SK-N-SH (cell line): ENCODE measurements around the gene CDH13. TPM values are rescaled to one million over a fixed set of nuclear protein-coding genes. Genes with fewer than 3 reads are reported as not detected.

ENCODE experiments used
- CTCF ChIA-PET: fragments of 300-600, 350-600 bp; formaldehyde crosslinking; extraction: SDS; loops from one replicate; lab custom pipeline; 2021; lab: Yijun Ruan, JAX
- POLR2A ChIA-PET: fragments of 350-600 bp; sonication (Branson Sonifier 250); formaldehyde crosslinking; extraction: SDS; loops from one replicate; lab custom pipeline; 2020; ENCODE audit warnings: antibody characterized with exemption, inconsistent platforms; lab: Yijun Ruan, JAX
- DNase-seq: peaks from one replicate; pipeline ENCODE4 v3.0.0; 2012
- H2AFZ ChIP-seq: fragments of 200-600 bp; sonication (generic); 2 replicates; pipeline ENCODE4 v1.8.1; 2016; ENCODE audit warnings: antibody characterized with exemption, mild to moderate bottlenecking, low read depth
- H3F3A ChIP-seq: fragments of 200-600 bp; sonication (generic); replicated peaks from 2 replicates; pipeline ENCODE3; 2016; ENCODE audit warnings: antibody characterized with exemption, mild to moderate bottlenecking; ENCODE audit not compliant: insufficient read depth
- H3K27ac ChIP-seq, 2 experiments: fragments of 200-500 bp in 1 of 2; fragments of 200-600 bp in 1 of 2; sonication (Bioruptor generic) in 1 of 2; sonication (generic), shearing (Covaris generic) in 1 of 2; 2 replicates each; pipeline versions ENCODE4 v1.5.1 to v1.6.1; 2014 to 2016; ENCODE audit warnings: low read depth in 2 of 2, inconsistent platforms in 1 of 2, low read length in 1 of 2, mild to moderate bottlenecking in 1 of 2, mixed read lengths in 1 of 2
- H3K27me3 ChIP-seq: fragments of 200-600 bp; sonication (generic), shearing (Covaris generic); 2 replicates; pipeline ENCODE4 v1.6.1; 2016; ENCODE audit warnings: mixed run types; ENCODE audit not compliant: insufficient read depth
- H3K36me3 ChIP-seq, 2 experiments: fragments of 200-500 bp in 1 of 2; fragments of 200-600 bp in 1 of 2; sonication (Bioruptor generic) in 1 of 2; sonication (generic) in 1 of 2; replicated peaks in 1 of 2; 2 replicates each; pipeline versions ENCODE3 to v1.5.1; 2014 to 2016; ENCODE audit warnings: low read length in 1 of 2, mild to moderate bottlenecking in 1 of 2; ENCODE audit not compliant: insufficient read depth in 2 of 2, control insufficient read depth in 1 of 2
- H3K4me1 ChIP-seq, 2 experiments: fragments of 200-500 bp in 1 of 2; fragments of 200-600 bp in 1 of 2; sonication (Bioruptor generic) in 1 of 2; sonication (generic), shearing (Covaris generic) in 1 of 2; 2 replicates each; pipeline versions ENCODE4 v1.5.1 to v1.6.1; 2014 to 2016; ENCODE audit warnings: low read depth in 1 of 2, low read length in 1 of 2, mixed run types in 1 of 2; ENCODE audit not compliant: insufficient read depth in 2 of 2, control insufficient read depth in 1 of 2
- H3K4me2 ChIP-seq: fragments of 200-600 bp; sonication (generic), shearing (Covaris generic); 2 replicates; pipeline ENCODE4 v1.6.1; 2017; ENCODE audit warnings: mixed run types
- H3K4me3 ChIP-seq, 2 experiments: fragments of 200-500 bp in 1 of 2; fragments of 200-600 bp in 1 of 2; sonication (Bioruptor generic) in 1 of 2; sonication (generic), shearing (Covaris generic) in 1 of 2; 2 replicates each; pipeline versions ENCODE4 v1.5.1 to v1.8.1; 2014 to 2016; ENCODE audit warnings: low read depth in 2 of 2, inconsistent platforms in 1 of 2, low read length in 1 of 2, mild to moderate bottlenecking in 1 of 2, mixed read lengths in 1 of 2, moderate library complexity in 1 of 2
- H3K79me2 ChIP-seq: fragments of 200-600 bp; sonication (generic); 2 replicates; pipeline ENCODE4 v1.8.1; 2017; ENCODE audit warnings: mild to moderate bottlenecking; ENCODE audit not compliant: insufficient read depth
- H3K9ac ChIP-seq: fragments of 200-600 bp; sonication (generic); 2 replicates; pipeline ENCODE4 v1.6.1; 2017; ENCODE audit warnings: mixed run types
- H3K9me2 ChIP-seq: fragments of 200-600 bp; sonication (generic); 2 replicates; pipeline ENCODE4 v1.6.1; 2017; ENCODE audit warnings: mixed run types
- H3K9me3 ChIP-seq: fragments of 200-600 bp; sonication (generic); 2 replicates; pipeline ENCODE4 v1.6.1; 2017; ENCODE audit warnings: mixed run types, mild to moderate bottlenecking, moderate library complexity
- H4K20me1 ChIP-seq: fragments of 200-600 bp; sonication (generic); 2 replicates; pipeline ENCODE4 v1.6.1; 2017; ENCODE audit warnings: mild to moderate bottlenecking, mixed run types; ENCODE audit not compliant: insufficient read depth
- ELF1 ChIP-seq: IDR thresholded peaks from 2 replicates; pipeline ENCODE4 v1.4.0; 2012
- EP300 ChIP-seq, 2 experiments: IDR thresholded peaks; 2 replicates each; pipeline versions ENCODE4 v1.4.0 to v1.6.1; 2012; ENCODE audit warnings: borderline replicate concordance in 1 of 2, low read depth in 1 of 2, low read length in 1 of 2
- EZH2phosphoT487 ChIP-seq: fragments of 200-600 bp; sonication (generic); IDR thresholded peaks from 2 replicates; pipeline ENCODE4 v1.6.1; 2017; ENCODE audit warnings: low read depth, mixed run types, mild to moderate bottlenecking, antibody characterized with exemption, moderate library complexity, borderline replicate concordance
- FOXJ3 ChIP-seq: sonication (generic); formaldehyde crosslinking; IDR thresholded peaks from 2 replicates; pipeline ENCODE4 v1.5.1; 2020; ENCODE audit warnings: mild to moderate bottlenecking, missing genetic modification reagents
- GATA2 ChIP-seq: sonication (generic); formaldehyde crosslinking; IDR thresholded peaks from 2 replicates; pipeline ENCODE4 v1.5.0; 2020; ENCODE audit warnings: mild to moderate bottlenecking, missing genetic modification reagents
- MAX ChIP-seq: IDR thresholded peaks from 2 replicates; pipeline ENCODE4 v1.4.0; 2012; ENCODE audit warnings: low read depth
- MXI1 ChIP-seq: IDR thresholded peaks from 2 replicates; pipeline ENCODE4 v1.6.1; 2012; ENCODE audit warnings: mild to moderate bottlenecking, low read depth, low read length, improper control_type of control experiment
- NRF1 ChIP-seq: IDR thresholded peaks from 2 replicates; pipeline ENCODE4 v1.6.1; 2012; ENCODE audit warnings: low read depth, mild to moderate bottlenecking, low read length
- RAD21 ChIP-seq: IDR thresholded peaks from 2 replicates; pipeline ENCODE4 v1.6.1; 2012; ENCODE audit warnings: mild to moderate bottlenecking, low read length
- RCOR1 ChIP-seq: fragments of 150-350 bp; IDR thresholded peaks from 2 replicates; pipeline ENCODE4 v1.6.1; 2017; ENCODE audit warnings: antibody characterized with exemption, low read length
- RFX5 ChIP-seq: IDR thresholded peaks from 2 replicates; pipeline ENCODE4 v1.6.1; 2012; ENCODE audit warnings: mild to moderate bottlenecking, improper control_type of control experiment, low read length
- SMC3 ChIP-seq: IDR thresholded peaks from 2 replicates; pipeline ENCODE4 v1.6.1; 2012; ENCODE audit warnings: low read depth, low read length, improper control_type of control experiment
- TAF1 ChIP-seq: IDR thresholded peaks from 2 replicates; pipeline ENCODE4 v1.6.1; 2012; ENCODE audit warnings: low read depth, mild to moderate bottlenecking, low read length, moderate library complexity, borderline replicate concordance
- USF1 ChIP-seq: IDR thresholded peaks from 2 replicates; pipeline ENCODE4 v1.4.0; 2012; ENCODE audit warnings: low read depth, borderline replicate concordance
- USF2 ChIP-seq: fragments of 150-350 bp; IDR thresholded peaks from 2 replicates; pipeline ENCODE4 v1.6.1; 2017; ENCODE audit warnings: antibody characterized with exemption, low read length, low read depth, borderline replicate concordance
- WGBS: methylation state at CpG from one replicate; pipeline ENCODE4 v1.1.6; 2017; ENCODE audit warnings: low lambda C conversion rate; 5-methylcytosine and 5-hydroxymethylcytosine counted together
- polyA plus RNA-seq, 3 experiments: library from polyadenylated mRNA; depleted of rRNA; stranded (reverse); fragments of >200 nt; gene quantifications; 2 replicates each; pipeline ENCODE4 v1.2.3, GENCODE V29; 2012

Gene CDH13
- polyA plus RNA-seq, 1 of the 3 experiments (the other 2 are of a cell fraction) = 93.0 TPM

- no peaks in the 10 kb centered on the region for H3F3A ChIP-seq
- no peak for DNase-seq
- H3K4me2 ChIP-seq = no peak overlapping the region
- POLR2A ChIA-PET = no interaction called here
- H3K9ac ChIP-seq = no peak overlapping the region
- WGBS = 32% methylated on average over 16 of the region's 17 CpGs
- no peak for TF ChIP-seq RAD21
- TF ChIP-seq EP300 (IDR thresholded peaks at IDR 0.05; ENCODE audit: borderline replicate concordance in 1 of 2, low read depth in 1 of 2, low read length in 1 of 2) = no peak
- no peak for TF ChIP-seq FOXJ3
- no peak for TF ChIP-seq EZH2phosphoT487
- no peak for TF ChIP-seq USF1
- no peak for TF ChIP-seq TAF1
- TF ChIP-seq MXI1 = no peak
- TF ChIP-seq, all 33 proteins: peak for 0
- Histone ChIP-seq H2AFZ (no peak overlapping the region), H3K4me1 (no peaks in the 10 kb centered on the region), H3K27ac (no peak overlapping the region), H3K9me3 (no peaks in the 10 kb centered on the region), H3K79me2 (no peaks in the 10 kb centered on the region), H3K4me3 (no peak overlapping the region), H3K36me3 (no peaks in the 10 kb centered on the region), H3K9me2 (no peaks in the 10 kb centered on the region), H3K27me3 (no peaks in the 10 kb centered on the region), H4K20me1 (no peaks in the 10 kb centered on the region)
- CTCF ChIA-PET = interaction anchor here (1.1 kb wide), 1 partner anchor 344 kb away, joined by 3 read pairs; no protein-coding TSS in a partner anchor
Measured at GRCh38 chr16:83623091-83623730, 996.4 kb downstream of the CDH13 start.

- TF ChIP-seq MAX (no peak), ELF1 (no peak), USF2 (no peak), GATA2 (CRISPR knock-in tag) (no peak), SMC3 (no peak), RFX5 (no peak), NRF1 (no peak), FOXJ3 (no peak), TAF1 (no peak), RCOR1 (no peak)
- Histone ChIP-seq H3K27me3 (no peaks in the 10 kb centered on the region), H4K20me1 (no peaks in the 10 kb centered on the region), H3K4me1 (no peaks in the 10 kb centered on the region), H3K79me2 (no peaks in the 10 kb centered on the region), H3K36me3 (no peaks in the 10 kb centered on the region), H3F3A (no peaks in the 10 kb centered on the region), H3K9me2 (no peaks in the 10 kb centered on the region), H3K4me2 (no peak overlapping the region), H3K4me3 (no peak overlapping the region), H3K9ac (no peak overlapping the region), H3K27ac (no peak overlapping the region), H2AFZ (no peak overlapping the region), H3K9me3 (no peaks in the 10 kb centered on the region)
- CTCF ChIA-PET = interaction anchor here (1.1 kb wide), 1 partner anchor 344 kb away, joined by 3 read pairs; no protein-coding TSS in a partner anchor
- 31% methylated on average over 6 of the region's 6 CpGs for WGBS
- POLR2A ChIA-PET = no interaction called here
- no peak for DNase-seq
Measured at GRCh38 chr16:83623892-83624291, 997.1 kb downstream of the CDH13 start.
